SK-N-SH (cell line): ENCODE data around the gene ZBTB37.
A peak's percentile ranks its signal among the peaks of the same experiment; 100 is the strongest.

Experiments used
- GATA2 ChIP-seq: sonication (generic); formaldehyde crosslinking; IDR thresholded peaks from 2 replicates; pipeline ENCODE4 v1.5.0; 2020; ENCODE audit warnings: mild to moderate bottlenecking, missing genetic modification reagents
- NFIC ChIP-seq: IDR thresholded peaks from 2 replicates; pipeline ENCODE4 v1.4.0; 2012; ENCODE audit warnings: borderline replicate concordance
- POLR2AphosphoS5 ChIP-seq: IDR thresholded peaks from 2 replicates; pipeline ENCODE4 v1.6.1; 2012; ENCODE audit warnings: low read depth, low read length
- TF ChIP-seq, protein P1 (sequence below): fragments of 200-600 bp; sonication (generic); IDR thresholded peaks from 2 replicates; pipeline ENCODE4 v1.6.1; 2017; ENCODE audit warnings: antibody characterized with exemption, mild to moderate bottlenecking, moderate library complexity
- TF ChIP-seq, protein P2 (sequence below): IDR thresholded peaks from 2 replicates; pipeline ENCODE4 v1.4.0; 2012; ENCODE audit warnings: low read depth, borderline replicate concordance

DNA sequence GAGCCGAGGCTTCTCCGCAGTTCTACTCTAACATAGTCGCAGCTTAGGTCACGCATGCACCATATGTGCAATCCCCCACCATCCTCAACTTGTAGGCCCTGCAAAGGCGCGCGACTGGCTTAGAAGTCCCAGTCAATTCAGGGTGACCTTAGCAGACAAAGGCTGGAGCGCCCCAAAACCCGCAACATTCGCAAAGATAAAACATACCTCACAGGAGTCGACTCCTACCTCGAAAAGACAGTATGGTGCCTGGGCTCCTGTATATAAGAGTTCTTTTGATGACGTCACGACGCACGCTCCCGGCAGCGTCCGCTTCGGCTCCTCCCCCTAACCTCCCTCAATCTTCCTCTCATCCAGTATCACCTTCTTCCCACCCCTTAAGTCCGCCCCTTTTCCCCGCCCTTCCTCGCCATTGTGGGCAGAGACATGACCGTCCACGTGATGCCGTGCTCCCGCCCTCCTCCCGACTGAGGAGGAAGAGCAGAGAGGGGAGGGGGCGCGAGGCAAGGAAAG is 371 bp upstream of the ZBTB37 start, which contains the start of gene GAS5:
- TF ChIP-seq, protein P1, sequence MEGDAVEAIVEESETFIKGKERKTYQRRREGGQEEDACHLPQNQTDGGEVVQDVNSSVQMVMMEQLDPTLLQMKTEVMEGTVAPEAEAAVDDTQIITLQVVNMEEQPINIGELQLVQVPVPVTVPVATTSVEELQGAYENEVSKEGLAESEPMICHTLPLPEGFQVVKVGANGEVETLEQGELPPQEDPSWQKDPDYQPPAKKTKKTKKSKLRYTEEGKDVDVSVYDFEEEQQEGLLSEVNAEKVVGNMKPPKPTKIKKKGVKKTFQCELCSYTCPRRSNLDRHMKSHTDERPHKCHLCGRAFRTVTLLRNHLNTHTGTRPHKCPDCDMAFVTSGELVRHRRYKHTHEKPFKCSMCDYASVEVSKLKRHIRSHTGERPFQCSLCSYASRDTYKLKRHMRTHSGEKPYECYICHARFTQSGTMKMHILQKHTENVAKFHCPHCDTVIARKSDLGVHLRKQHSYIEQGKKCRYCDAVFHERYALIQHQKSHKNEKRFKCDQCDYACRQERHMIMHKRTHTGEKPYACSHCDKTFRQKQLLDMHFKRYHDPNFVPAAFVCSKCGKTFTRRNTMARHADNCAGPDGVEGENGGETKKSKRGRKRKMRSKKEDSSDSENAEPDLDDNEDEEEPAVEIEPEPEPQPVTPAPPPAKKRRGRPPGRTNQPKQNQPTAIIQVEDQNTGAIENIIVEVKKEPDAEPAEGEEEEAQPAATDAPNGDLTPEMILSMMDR = no peak
- TF ChIP-seq NFIC = no peak
- no peak for TF ChIP-seq GATA2 (CRISPR knock-in tag)
- peak; percentile 100 for TF ChIP-seq POLR2AphosphoS5
- TF ChIP-seq, protein P2, sequence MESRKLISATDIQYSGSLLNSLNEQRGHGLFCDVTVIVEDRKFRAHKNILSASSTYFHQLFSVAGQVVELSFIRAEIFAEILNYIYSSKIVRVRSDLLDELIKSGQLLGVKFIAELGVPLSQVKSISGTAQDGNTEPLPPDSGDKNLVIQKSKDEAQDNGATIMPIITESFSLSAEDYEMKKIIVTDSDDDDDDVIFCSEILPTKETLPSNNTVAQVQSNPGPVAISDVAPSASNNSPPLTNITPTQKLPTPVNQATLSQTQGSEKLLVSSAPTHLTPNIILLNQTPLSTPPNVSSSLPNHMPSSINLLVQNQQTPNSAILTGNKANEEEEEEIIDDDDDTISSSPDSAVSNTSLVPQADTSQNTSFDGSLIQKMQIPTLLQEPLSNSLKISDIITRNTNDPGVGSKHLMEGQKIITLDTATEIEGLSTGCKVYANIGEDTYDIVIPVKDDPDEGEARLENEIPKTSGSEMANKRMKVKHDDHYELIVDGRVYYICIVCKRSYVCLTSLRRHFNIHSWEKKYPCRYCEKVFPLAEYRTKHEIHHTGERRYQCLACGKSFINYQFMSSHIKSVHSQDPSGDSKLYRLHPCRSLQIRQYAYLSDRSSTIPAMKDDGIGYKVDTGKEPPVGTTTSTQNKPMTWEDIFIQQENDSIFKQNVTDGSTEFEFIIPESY = no peak
